GM18867 (cell line): ENCODE measurements around the gene ZNF789.
"Not testable (repeated sequence)": the region's sequence is repeated elsewhere in the genome, so short reads cannot be mapped to it uniquely, and the experiment has no call there.

Source experiments
- ATAC-seq: cut with Tn5 transposase; IDR thresholded peaks from one replicate; pipeline ENCODE4 v1.9.1; 2021; ENCODE audit warnings: mild to moderate bottlenecking, moderate library complexity; ENCODE audit not compliant: unreplicated experiment

The ZNF789 gene

DNA sequence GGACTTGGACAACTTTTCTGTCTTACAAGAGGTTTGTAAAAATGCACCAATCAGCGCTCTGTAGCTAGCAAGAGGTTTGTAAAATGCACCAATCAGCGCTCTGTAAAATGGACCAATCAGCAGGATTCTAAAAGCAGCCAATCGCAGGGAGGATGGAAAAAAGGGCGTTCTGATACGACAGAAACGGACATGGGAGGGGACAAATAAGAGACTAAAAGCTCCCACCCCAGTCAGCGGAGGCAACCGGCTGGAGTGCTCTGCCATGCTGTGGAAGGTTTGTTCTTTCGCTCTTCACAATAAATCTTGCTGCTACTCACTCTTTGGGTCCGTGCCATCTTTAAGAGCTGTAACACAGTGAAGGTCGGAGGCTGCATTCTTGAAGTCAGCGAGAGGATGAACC, 28.5 kb downstream of the ZNF789 start:
- not testable (repeated sequence) for ATAC-seq

DNA sequence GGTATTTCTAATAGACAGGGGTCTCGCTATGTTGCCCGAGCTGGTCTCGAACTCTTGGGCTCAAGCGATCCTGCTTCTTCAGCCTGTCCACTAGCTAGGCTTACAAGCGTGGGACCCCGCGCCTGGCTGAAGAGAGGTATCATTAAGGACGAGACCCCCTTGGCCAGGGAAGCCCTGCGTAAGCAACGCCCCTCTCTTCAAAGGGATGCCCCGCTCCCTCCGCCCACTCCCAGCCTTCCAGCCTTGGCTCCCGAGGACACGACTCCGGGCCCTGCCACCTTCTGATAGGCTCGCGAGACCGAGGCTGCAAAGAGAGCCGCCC, 31.6 kb downstream of the ZNF789 start:
- no peak for ATAC-seq

DNA sequence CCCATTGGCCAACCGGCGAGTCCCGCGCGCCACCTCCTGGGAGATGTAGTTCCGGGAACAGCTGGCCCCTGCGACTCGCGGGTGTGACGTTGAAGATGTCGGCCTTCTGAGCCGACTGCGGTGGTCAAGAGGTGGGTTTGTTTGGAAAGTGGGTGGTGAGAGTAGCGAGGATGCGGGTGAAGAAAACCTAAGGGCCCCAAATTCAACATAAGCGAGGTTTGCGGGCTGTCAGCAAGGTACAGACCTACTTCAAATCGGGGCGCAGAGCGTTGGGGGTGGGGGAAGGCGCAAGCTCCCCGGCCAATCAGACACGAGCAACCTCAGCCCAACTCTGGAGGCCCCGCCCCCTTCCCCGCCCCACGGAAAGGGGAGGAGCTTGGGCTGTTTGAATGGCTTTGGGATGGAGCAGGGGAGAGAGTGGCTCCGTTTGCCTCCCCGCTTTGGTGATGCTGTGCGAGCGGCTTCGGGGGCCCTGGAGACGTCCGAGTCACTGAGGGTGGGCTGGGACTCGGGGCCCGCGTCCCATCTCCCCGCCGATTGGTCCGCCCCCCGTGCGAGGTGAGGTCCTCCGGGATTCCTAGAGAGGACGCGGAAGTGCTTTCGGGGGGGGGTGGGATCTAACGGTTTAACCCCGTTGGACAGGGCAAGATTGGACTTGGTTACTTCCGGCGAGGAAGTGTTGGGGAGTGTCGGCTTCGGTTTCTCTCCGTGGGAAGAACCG, 32.1 kb downstream of the ZNF789 start, which contains the start of gene ZKSCAN5:
Gene ZKSCAN5 (plus strand): TSS at position 60 of the 721 bp plus-strand sequence. CDS start 1,383 bp downstream, outside the sequence.
- peak; percentile 78 for ATAC-seq

DNA sequence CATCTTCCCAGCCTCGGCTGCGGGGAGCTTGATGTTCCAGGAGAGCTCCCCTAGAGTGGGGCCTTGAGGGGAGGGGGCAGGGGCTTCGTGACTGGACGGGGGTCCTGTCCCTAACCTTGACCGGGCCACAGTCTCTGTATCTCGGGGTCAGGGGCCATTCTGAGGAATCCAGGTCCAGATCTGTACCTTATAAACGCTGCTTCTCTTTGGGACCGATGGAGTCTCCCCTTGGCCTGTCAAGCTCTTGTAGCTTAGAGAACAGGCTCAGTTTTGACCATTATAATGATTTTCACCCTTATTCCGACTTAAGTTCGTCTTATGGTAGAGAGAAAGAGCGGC, 32.6 kb downstream of the ZNF789 start:
- peak; percentile 4 for ATAC-seq

DNA sequence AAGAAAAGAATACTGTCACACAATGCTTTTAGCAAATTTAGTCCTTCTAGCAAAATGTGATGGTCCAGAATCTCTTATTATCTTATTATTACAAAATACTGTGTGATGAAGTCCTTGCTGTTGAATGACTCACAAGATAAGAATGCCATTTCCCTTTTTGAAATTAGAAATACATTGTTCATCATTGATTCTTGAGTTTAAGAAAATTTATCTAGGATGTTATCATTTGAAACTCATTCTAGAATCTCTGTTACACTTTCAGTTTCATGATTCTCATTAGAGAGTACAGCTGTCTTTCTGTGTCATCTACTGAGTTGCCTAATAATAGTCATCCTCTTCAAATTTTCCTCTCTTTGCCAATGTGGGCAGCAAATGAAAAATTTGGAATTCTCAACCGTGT, 41.4 kb downstream of the ZNF789 start:
- no peak for ATAC-seq

DNA sequence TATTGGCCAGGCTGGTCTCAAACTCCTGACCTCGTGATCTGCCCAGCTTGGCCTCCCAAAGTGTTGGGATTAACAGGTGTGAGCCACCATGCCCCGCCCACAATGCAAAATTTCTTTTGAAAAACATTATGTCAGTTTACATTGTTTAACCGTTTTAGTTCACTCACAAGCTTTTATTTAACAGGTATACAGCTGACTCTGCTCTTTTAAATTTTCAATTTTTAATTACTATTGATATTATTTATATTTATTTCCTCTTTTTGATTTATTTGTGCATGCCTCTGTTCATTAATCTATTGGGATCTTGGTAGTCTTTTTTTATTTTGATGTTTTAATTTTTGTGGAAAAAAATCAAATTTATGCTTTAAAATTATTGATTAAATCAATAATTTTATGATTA, 48.7 kb downstream of the ZNF789 start:
- no peak for ATAC-seq

DNA sequence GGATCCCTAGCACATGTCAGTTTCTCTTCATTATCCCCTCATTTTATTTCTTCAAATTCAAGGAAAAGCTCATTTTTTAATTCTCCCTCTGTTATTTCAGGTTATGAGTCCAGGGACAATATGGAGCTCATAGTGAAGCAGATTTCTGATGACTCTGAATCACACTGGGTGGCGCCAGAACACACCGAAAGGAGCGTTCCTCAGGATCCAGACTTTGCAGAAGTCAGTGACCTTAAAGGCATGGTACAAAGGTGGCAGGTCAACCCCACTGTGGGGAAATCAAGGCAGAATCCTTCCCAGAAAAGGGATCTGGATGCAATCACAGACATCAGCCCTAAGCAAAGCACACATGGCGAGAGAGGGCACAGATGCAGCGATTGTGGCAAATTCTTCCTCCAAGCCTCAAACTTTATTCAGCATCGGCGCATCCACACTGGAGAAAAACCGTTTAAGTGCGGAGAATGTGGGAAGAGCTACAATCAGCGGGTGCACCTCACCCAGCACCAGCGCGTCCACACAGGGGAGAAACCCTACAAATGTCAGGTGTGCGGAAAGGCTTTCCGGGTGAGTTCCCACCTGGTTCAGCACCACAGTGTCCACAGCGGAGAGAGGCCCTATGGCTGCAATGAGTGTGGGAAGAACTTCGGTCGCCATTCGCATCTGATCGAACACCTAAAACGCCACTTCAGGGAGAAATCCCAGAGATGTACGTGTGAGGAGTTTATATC, 53.2 kb downstream of the ZNF789 start:
- no peak for ATAC-seq

DNA sequence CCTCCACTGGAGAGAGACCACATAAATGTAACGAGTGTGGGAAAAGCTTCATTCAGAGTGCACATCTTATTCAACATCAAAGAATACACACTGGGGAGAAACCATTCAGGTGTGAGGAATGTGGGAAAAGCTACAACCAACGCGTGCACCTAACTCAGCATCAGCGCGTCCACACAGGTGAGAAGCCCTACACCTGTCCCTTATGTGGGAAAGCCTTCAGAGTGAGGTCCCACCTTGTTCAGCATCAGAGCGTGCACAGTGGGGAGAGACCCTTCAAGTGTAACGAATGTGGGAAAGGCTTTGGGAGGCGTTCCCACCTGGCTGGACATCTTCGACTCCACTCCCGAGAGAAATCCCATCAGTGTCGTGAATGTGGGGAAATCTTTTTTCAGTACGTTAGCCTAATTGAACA, 58.7 kb downstream of the ZNF789 start:
- no peak for ATAC-seq

DNA sequence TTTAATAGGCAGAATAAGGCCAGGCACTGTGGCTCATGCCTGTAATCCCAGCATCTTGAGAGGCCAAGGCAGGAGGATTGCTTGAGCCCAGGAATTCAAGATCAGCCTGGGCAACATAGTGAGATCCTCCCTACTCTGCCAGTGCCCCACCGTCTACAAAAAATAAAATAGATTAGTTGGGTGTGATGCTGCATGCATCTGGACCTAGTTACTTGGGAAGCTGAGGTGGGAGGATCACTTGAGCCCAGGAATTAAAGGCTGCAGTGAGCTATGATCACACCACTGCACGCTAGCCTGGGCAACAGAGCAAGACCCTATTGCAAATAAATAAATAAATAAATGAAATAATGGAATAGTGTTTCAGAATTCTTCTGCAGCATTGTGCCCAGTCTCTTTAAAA, 63.0 kb downstream of the ZNF789 start:
- ATAC-seq, result no peak
